Mesothelial cell of epicardium (in vitro differentiated cells): ENCODE measurements around the gene SELENOF. TPM values are rescaled to one million over a fixed set of nuclear protein-coding genes. Genes with fewer than 3 reads are reported as not detected.

Experiments
- DNase-seq, 2 experiments: peaks; one replicate each; pipeline ENCODE4 v3.0.0; 2021; ENCODE audit warnings: low spot score in 2 of 2; ENCODE audit not compliant: unreplicated experiment in 2 of 2
- H3K27ac Mint-ChIP-seq: 2 replicates; pipeline ENCODE4 v1.8.0; 2021; ENCODE audit warnings: mixed read lengths
- H3K27me3 Mint-ChIP-seq: 2 replicates; pipeline ENCODE4 v1.8.0; 2021; ENCODE audit warnings: low read depth, mixed read lengths
- H3K36me3 Mint-ChIP-seq: 2 replicates; pipeline ENCODE4 v1.8.0; 2021; ENCODE audit warnings: mixed read lengths
- H3K4me1 Mint-ChIP-seq: 2 replicates; pipeline ENCODE4 v1.8.0; 2021; ENCODE audit warnings: mixed read lengths
- H3K4me3 Mint-ChIP-seq: 2 replicates; pipeline ENCODE4 v1.8.0; 2021; ENCODE audit warnings: mild to moderate bottlenecking, moderate library complexity, mixed read lengths
- H3K9me3 Mint-ChIP-seq: 2 replicates; pipeline ENCODE4 v1.8.0; 2021; ENCODE audit warnings: mixed read lengths
- total RNA-seq: library from RNA; stranded (reverse); gene quantifications from 3 replicates; pipeline ENCODE4 v1.2.1, GENCODE V29; 2021
- TF ChIP-seq, protein P1 (sequence below): fragments of 200-600 bp; sonication (generic); IDR thresholded peaks from one replicate; pipeline ENCODE4 v1.5.0; 2021; ENCODE audit warnings: antibody characterized with exemption; ENCODE audit not compliant: unreplicated experiment

The SELENOF gene
- total RNA-seq, 1 donor from 2014 or later = 150 TPM

DNA sequence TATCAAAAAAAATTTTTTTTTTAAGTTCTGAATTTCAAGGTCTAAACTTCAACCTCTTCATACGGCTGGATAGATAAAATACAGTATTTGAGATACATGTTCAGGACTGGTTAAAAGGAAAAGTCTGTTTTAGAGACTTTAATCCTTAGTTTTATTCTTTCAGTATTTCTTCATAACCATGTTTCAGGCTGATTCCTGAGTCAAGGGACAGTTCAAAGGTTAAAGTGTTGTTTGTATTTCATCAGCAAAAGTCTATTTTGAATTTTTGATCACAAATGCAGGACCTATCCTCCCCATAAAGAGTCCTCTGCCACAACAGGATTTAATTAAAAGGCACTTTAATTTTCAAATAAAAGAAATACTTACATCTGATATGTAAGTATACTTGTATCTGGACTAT, 53.5 kb downstream of the SELENOF start:
- no peak for DNase-seq
- Mint-ChIP-seq H3K27me3 (no peaks in the 10 kb centered on the region), H3K4me1 (no peaks in the 10 kb centered on the region), H3K9me3 (no peaks in the 10 kb centered on the region), H3K4me3 (no peak overlapping the region), H3K36me3 (peaks cover 11% of the 10 kb centered on the region), H3K27ac (no peak overlapping the region)
- TF ChIP-seq, protein P1, sequence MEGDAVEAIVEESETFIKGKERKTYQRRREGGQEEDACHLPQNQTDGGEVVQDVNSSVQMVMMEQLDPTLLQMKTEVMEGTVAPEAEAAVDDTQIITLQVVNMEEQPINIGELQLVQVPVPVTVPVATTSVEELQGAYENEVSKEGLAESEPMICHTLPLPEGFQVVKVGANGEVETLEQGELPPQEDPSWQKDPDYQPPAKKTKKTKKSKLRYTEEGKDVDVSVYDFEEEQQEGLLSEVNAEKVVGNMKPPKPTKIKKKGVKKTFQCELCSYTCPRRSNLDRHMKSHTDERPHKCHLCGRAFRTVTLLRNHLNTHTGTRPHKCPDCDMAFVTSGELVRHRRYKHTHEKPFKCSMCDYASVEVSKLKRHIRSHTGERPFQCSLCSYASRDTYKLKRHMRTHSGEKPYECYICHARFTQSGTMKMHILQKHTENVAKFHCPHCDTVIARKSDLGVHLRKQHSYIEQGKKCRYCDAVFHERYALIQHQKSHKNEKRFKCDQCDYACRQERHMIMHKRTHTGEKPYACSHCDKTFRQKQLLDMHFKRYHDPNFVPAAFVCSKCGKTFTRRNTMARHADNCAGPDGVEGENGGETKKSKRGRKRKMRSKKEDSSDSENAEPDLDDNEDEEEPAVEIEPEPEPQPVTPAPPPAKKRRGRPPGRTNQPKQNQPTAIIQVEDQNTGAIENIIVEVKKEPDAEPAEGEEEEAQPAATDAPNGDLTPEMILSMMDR = no peak

DNA sequence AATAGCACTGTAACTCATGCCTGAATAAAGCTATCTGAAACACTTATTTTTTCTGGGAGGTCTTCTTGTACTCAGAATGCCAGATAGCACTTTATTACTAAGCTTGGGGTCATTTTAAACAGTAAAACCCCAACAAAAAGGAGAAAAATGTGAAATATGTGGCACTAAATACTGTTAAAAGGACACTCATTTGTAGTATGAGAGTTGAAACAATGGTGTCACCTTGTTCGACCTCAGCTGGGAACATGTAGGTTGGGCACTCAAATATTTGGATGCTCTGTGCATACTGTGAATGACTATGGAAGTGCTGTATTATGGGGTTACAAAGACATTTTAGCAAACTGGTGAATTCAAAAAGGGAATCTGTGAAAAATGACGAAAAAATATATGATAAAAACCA, 53.9 kb downstream of the SELENOF start:
- Mint-ChIP-seq H3K9me3 (no peaks in the 10 kb centered on the region), H3K4me1 (no peaks in the 10 kb centered on the region), H3K4me3 (no peak overlapping the region), H3K36me3 (peaks cover 10% of the 10 kb centered on the region), H3K27me3 (no peaks in the 10 kb centered on the region), H3K27ac (no peak overlapping the region)
- no peak for DNase-seq
- TF ChIP-seq, protein P1 = no peak

DNA sequence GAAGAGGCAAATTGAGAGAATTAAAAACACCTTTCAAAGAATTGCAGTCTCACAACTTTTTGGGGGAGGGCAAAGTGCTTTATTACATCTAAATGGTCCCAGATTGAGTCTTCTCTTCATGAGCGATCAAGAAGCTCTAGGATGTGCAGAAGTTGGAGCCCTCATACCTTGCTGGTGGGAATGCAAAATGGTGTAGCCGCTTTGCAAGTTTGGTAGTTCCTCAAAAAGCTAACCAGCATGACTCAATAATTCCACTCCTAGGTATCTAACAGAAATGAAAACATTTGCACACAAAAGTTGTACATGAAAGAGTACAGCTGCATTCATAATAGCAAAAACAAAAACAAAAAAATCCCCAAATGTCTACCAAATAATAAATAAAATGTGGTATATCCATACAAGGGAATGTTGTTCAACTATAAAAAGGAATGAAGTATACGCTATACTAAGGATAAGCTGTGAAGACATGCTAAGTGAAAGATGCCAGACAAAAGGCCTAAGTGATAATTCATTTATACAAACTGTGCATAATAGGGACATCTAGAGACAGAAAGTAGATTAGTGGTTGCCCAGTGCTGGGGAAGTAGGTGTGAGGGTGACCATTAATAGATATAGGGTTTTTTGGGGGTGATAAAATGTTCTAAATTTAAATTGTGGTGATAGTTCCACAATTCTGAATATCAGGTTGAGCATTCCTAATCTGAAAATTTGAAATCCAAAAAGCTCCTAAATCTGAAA, 55.2 kb downstream of the SELENOF start:
- no peaks in the 10 kb centered on the region for H3K27me3 Mint-ChIP-seq

DNA sequence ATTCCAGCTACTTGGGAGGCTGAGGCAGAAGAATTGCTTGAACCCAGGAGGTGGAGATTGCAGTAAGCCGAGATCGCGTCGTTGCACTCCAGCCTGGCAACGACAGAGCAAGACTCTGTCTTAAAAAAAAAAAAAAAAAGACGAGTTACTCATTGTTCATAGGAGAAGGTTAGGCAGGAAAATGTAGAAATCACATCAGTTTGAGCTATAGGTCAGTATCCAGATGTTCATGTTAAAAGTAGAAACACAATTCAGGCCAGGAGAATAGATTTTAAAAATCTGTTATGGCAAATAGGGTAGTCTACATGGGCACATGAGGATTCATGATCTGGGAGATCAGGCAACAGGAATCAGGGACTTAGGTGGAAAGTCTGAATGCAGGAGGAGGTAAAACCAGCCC, 57.7 kb downstream of the SELENOF start:
- H3K9me3 Mint-ChIP-seq = no peaks in the 10 kb centered on the region
- H3K4me1 Mint-ChIP-seq = no peaks in the 10 kb centered on the region
- TF ChIP-seq, protein P1 = no peak
- no peaks in the 10 kb centered on the region for H3K27me3 Mint-ChIP-seq
- no peak for DNase-seq
- peaks cover 5% of the 10 kb centered on the region for H3K36me3 Mint-ChIP-seq
- H3K4me3 Mint-ChIP-seq = no peak overlapping the region
- H3K27ac Mint-ChIP-seq = no peak overlapping the region

More for the DNA sequence above, 55.2 kb downstream of the SELENOF start:
- DNase-seq = no peak
- Mint-ChIP-seq H3K4me3 (no peak overlapping the region), H3K27ac (no peak overlapping the region), H3K4me1 (no peaks in the 10 kb centered on the region), H3K9me3 (no peaks in the 10 kb centered on the region), H3K36me3 (peaks cover 10% of the 10 kb centered on the region)
- TF ChIP-seq, protein P1 = no peak

DNA sequence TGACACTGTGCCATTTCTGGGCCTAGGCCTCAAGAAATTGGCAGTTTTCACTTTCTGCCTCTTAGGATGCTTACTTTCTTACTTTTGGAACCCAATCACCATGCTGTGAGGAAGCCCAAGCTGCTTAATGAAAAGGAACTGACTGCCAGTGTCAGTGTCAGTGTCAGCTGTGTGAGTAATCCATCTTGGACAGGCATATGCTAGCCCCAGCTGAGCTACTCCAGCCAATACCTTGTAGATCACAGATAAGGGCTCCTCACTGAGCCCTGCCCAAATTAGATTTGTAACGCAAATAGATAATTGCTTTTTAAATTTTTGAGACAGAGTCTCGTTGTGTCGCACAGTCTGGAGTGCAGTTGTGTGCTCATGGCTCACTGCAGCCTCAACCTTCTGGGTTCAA, 59.6 kb downstream of the SELENOF start:
- no peak for DNase-seq
- Mint-ChIP-seq H3K4me3 (no peak overlapping the region), H3K27me3 (no peaks in the 10 kb centered on the region), H3K36me3 (peaks cover 5% of the 10 kb centered on the region), H3K27ac (no peak overlapping the region), H3K4me1 (no peaks in the 10 kb centered on the region), H3K9me3 (no peaks in the 10 kb centered on the region)
- TF ChIP-seq, protein P1 = no peak
